IMR-90 (cell line): ENCODE results near the gene NDUFS7. TPM values are rescaled to one million over a fixed set of nuclear protein-coding genes. Genes with fewer than 3 reads are reported as not detected.

Experiments used
- ATAC-seq: fragments of 200-7000 bp; cut with Tn5 transposase; 2 replicates; pipeline ENCODE4 v1.9.1; 2020; ENCODE audit warnings: low read depth, mild to moderate bottlenecking, moderate library complexity
- BruUV-seq: library from RNA; stranded (reverse); fragments of 400-500 nt; replicated peaks from 2 replicates; lab custom pipeline; 2021; lab: Mats Ljungman, UMichigan
- CTCF ChIA-PET: fragments of 300-600 bp; formaldehyde crosslinking; extraction: SDS; loops from one replicate; lab custom pipeline; 2021; ENCODE audit warnings: antibody characterized with exemption; lab: Yijun Ruan, JAX
- POLR2A ChIA-PET: fragments of 300-600 bp; sonication (Branson Sonifier 250); formaldehyde crosslinking; loops from one replicate; lab custom pipeline; 2022; ENCODE audit warnings: antibody characterized with exemption; ENCODE audit not compliant: unreplicated experiment; lab: Charles Lee
- DNase-seq: peaks from one replicate; pipeline ENCODE4 v3.0.0; 2013
- H2AFZ ChIP-seq: replicated peaks from 2 replicates; pipeline ENCODE3; 2013; ENCODE audit warnings: low read length, mild to moderate bottlenecking; ENCODE audit not compliant: poor library complexity
- H2AK5ac ChIP-seq: 2 replicates; pipeline ENCODE4 v1.6.1; 2013; ENCODE audit warnings: low read depth, low read length, inconsistent platforms
- H2AK9ac ChIP-seq: replicated peaks from 2 replicates; pipeline ENCODE3; 2013; ENCODE audit warnings: mild to moderate bottlenecking, low read depth, low read length, moderate library complexity; ENCODE audit not compliant: poor library complexity
- H2BK120ac ChIP-seq: 2 replicates; pipeline ENCODE4 v1.6.1; 2013; ENCODE audit warnings: low read depth, low read length, inconsistent platforms
- H2BK15ac ChIP-seq: 3 replicates; pipeline ENCODE4 v1.6.1; 2013; ENCODE audit warnings: low read depth, low read length, inconsistent platforms
- H2BK20ac ChIP-seq: 2 replicates; pipeline ENCODE4 v1.6.1; 2013; ENCODE audit warnings: low read depth, mild to moderate bottlenecking, inconsistent platforms, low read length, moderate library complexity
- H2BK5ac ChIP-seq: 2 replicates; pipeline ENCODE4 v1.6.1; 2013; ENCODE audit warnings: mild to moderate bottlenecking, low read depth, low read length, inconsistent platforms; ENCODE audit not compliant: poor library complexity, severe bottlenecking
- H3K14ac ChIP-seq: replicated peaks from 2 replicates; pipeline ENCODE4 v1.6.1; 2013; ENCODE audit warnings: low read depth, low read length, inconsistent platforms
- H3K18ac ChIP-seq: 2 replicates; pipeline ENCODE4 v1.6.1; 2013; ENCODE audit warnings: low read depth, low read length, control low read depth
- H3K23ac ChIP-seq: 2 replicates; pipeline ENCODE4 v1.6.1; 2013; ENCODE audit warnings: low read depth, low read length, inconsistent platforms
- H3K27ac ChIP-seq: 2 replicates; pipeline ENCODE4 v1.5.1; 2013; ENCODE audit warnings: mild to moderate bottlenecking, control low read depth, low read length; ENCODE audit not compliant: insufficient read depth
- H3K27me3 ChIP-seq: 2 replicates; pipeline ENCODE4 v1.6.1; 2013; ENCODE audit warnings: low read length; ENCODE audit not compliant: control insufficient read depth, insufficient read depth
- H3K36me3 ChIP-seq: 2 replicates; pipeline ENCODE4 v1.6.1; 2013; ENCODE audit warnings: low read length, mixed read lengths; ENCODE audit not compliant: control insufficient read depth, insufficient read depth
- H3K4ac ChIP-seq: 2 replicates; pipeline ENCODE4 v1.6.1; 2013; ENCODE audit warnings: low read depth, low read length, inconsistent platforms
- H3K4me1 ChIP-seq: 2 replicates; pipeline ENCODE4 v1.6.1; 2013; ENCODE audit warnings: low read length, mixed read lengths; ENCODE audit not compliant: control insufficient read depth, insufficient read depth
- H3K4me2 ChIP-seq: 2 replicates; pipeline ENCODE4 v1.6.1; 2013; ENCODE audit warnings: low read depth, mild to moderate bottlenecking, control low read depth, low read length, moderate library complexity
- H3K4me3 ChIP-seq: 2 replicates; pipeline ENCODE4 v1.5.1; 2013; ENCODE audit warnings: low read depth, mild to moderate bottlenecking, control low read depth, low read length, moderate library complexity; ENCODE audit not compliant: insufficient read depth
- H3K56ac ChIP-seq: 2 replicates; pipeline ENCODE4 v1.6.1; 2013; ENCODE audit warnings: low read length, inconsistent platforms; ENCODE audit not compliant: insufficient read depth; ENCODE audit errors: extremely low read depth
- H3K79me1 ChIP-seq, 2 experiments: 2 replicates each; pipeline ENCODE4 v1.6.1; 2013; ENCODE audit warnings: low read length in 2 of 2, inconsistent platforms in 1 of 2, low read depth in 1 of 2
- H3K9ac ChIP-seq: 2 replicates; pipeline ENCODE4 v1.6.1; 2013; ENCODE audit warnings: low read depth, low read length, control low read depth
- H3K9me1 ChIP-seq: 2 replicates; pipeline ENCODE4 v1.6.1; 2013; ENCODE audit warnings: low read length, inconsistent platforms; ENCODE audit not compliant: insufficient read depth
- H3K9me3 ChIP-seq: 2 replicates; pipeline ENCODE4 v1.6.1; 2013; ENCODE audit warnings: low read length; ENCODE audit not compliant: control insufficient read depth, insufficient read depth
- H4K20me1 ChIP-seq: 2 replicates; pipeline ENCODE4 v1.6.1; 2013; ENCODE audit warnings: low read length, inconsistent platforms; ENCODE audit not compliant: insufficient read depth
- H4K5ac ChIP-seq: 2 replicates; pipeline ENCODE4 v1.6.1; 2013; ENCODE audit warnings: mild to moderate bottlenecking, low read depth, low read length, control low read depth
- H4K8ac ChIP-seq, 2 experiments: 2 replicates each; pipeline ENCODE4 v1.6.1; 2013; ENCODE audit warnings: low read depth in 2 of 2, low read length in 2 of 2, control low read depth in 1 of 2, inconsistent platforms in 1 of 2
- H4K91ac ChIP-seq: 2 replicates; pipeline ENCODE4 v1.6.1; 2013; ENCODE audit warnings: low read depth, low read length, inconsistent platforms; ENCODE audit not compliant: insufficient read depth
- BHLHE40 ChIP-seq: fragments of 150-350 bp; IDR thresholded peaks from 2 replicates; pipeline ENCODE4 v1.6.1; 2016; ENCODE audit warnings: mild to moderate bottlenecking, low read depth, low read length
- CEBPB ChIP-seq: IDR thresholded peaks from 2 replicates; pipeline ENCODE4 v1.6.1; 2012; ENCODE audit warnings: low read depth, low read length, improper control_type of control experiment
- CHD1 ChIP-seq: IDR thresholded peaks from 2 replicates; pipeline ENCODE4 v1.6.1; 2012; ENCODE audit warnings: low read depth, low read length, improper control_type of control experiment
- MAFK ChIP-seq: IDR thresholded peaks from 2 replicates; pipeline ENCODE4 v1.6.1; 2012; ENCODE audit warnings: low read depth, low read length, improper control_type of control experiment
- MAZ ChIP-seq: IDR thresholded peaks from 2 replicates; pipeline ENCODE4 v1.6.1; 2012; ENCODE audit warnings: low read depth, mild to moderate bottlenecking, low read length, improper control_type of control experiment, moderate library complexity, borderline replicate concordance
- MXI1 ChIP-seq: IDR thresholded peaks from 2 replicates; pipeline ENCODE4 v1.6.1; 2012; ENCODE audit warnings: low read depth, mild to moderate bottlenecking, low read length, moderate library complexity, borderline replicate concordance
- NFE2L2 ChIP-seq: fragments of 150-350 bp; IDR thresholded peaks from 2 replicates; pipeline ENCODE4 v1.6.1; 2016; ENCODE audit warnings: low read depth, mild to moderate bottlenecking, low read length
- POLR2A ChIP-seq: IDR thresholded peaks from 2 replicates; pipeline ENCODE4 v1.6.1; 2012; ENCODE audit warnings: mild to moderate bottlenecking, low read depth, low read length
- RAD21 ChIP-seq: IDR thresholded peaks from 2 replicates; pipeline ENCODE4 v1.6.1; 2012; ENCODE audit warnings: low read length, improper control_type of control experiment
- RCOR1 ChIP-seq: IDR thresholded peaks from 2 replicates; pipeline ENCODE4 v1.6.1; 2012; ENCODE audit warnings: mild to moderate bottlenecking, low read length, improper control_type of control experiment; ENCODE audit not compliant: insufficient replicate concordance
- RFX5 ChIP-seq: IDR thresholded peaks from 2 replicates; pipeline ENCODE4 v1.8.0; 2012; ENCODE audit warnings: low read depth, mild to moderate bottlenecking, low read length, moderate library complexity
- WGBS, 2 experiments: methylation state at CpG; one replicate each; pipeline versions ENCODE4 v1.1.5 to v1.1.7; 2013; ENCODE audit warnings: missing lambda C conversion rate in 2 of 2; ENCODE audit not compliant: insufficient read length in 1 of 2; ENCODE audit errors: extremely low coverage in 2 of 2; 5-methylcytosine and 5-hydroxymethylcytosine counted together
- dilution Hi-C: fragments of 300-500 bp; cut with HindIII; formaldehyde crosslinking; loops from one replicate; pipeline ENCODE4 v1.14.3; 2018; ENCODE audit warnings: low sequenced_read_pairs; ENCODE audit not compliant: unreplicated experiment
- in situ Hi-C: fragments of 300-500 bp; cut with MboI; formaldehyde crosslinking; loops from 3 replicates; pipeline ENCODE4 v1.14.3; 2019; ENCODE audit warnings: low sequenced_read_pairs, inconsistent platforms, mixed read lengths
- intact Hi-C: fragments of 100-400 bp; cut with micrococcal nuclease; formaldehyde crosslinking; loops from 2 replicates; pipeline ENCODE4 v1.10.0; 2022
- polyA plus RNA-seq, 3 experiments: library from polyadenylated mRNA; depleted of rRNA; stranded (reverse); fragments of >200 nt; gene quantifications; 2 replicates each; pipeline ENCODE4 v1.2.3, GENCODE V29; 2012; ENCODE audit warnings: low replicate concordance in 1 of 3
- total RNA-seq: library from RNA; depleted of rRNA; stranded (reverse); fragments of >200 nt; gene quantifications from 2 replicates; pipeline ENCODE4 v1.2.3, GENCODE V29; 2012
- TF ChIP-seq, protein P1 (sequence below): fragments of 150-350 bp; IDR thresholded peaks from 2 replicates; pipeline ENCODE4 v1.6.1; 2017; ENCODE audit warnings: mild to moderate bottlenecking, antibody characterized with exemption, low read length, low read depth
- TF ChIP-seq, protein P2 (sequence below): conservative IDR thresholded peaks from 2 replicates; pipeline ENCODE4 v1.5.1; 2012; ENCODE audit warnings: mild to moderate bottlenecking, low read depth, low read length, improper control_type of control experiment
- TF ChIP-seq, protein P3 (sequence below): fragments of 150-350 bp; IDR thresholded peaks from 2 replicates; pipeline ENCODE4 v1.6.1; 2016; ENCODE audit warnings: low read depth, mild to moderate bottlenecking, low read length, moderate library complexity, borderline replicate concordance

NDUFS7 gene
- total and polyA plus RNA-seq, 2 of the 4 experiments (the other 2 are of a cell fraction) = 60.8 to 136 TPM

DNA sequence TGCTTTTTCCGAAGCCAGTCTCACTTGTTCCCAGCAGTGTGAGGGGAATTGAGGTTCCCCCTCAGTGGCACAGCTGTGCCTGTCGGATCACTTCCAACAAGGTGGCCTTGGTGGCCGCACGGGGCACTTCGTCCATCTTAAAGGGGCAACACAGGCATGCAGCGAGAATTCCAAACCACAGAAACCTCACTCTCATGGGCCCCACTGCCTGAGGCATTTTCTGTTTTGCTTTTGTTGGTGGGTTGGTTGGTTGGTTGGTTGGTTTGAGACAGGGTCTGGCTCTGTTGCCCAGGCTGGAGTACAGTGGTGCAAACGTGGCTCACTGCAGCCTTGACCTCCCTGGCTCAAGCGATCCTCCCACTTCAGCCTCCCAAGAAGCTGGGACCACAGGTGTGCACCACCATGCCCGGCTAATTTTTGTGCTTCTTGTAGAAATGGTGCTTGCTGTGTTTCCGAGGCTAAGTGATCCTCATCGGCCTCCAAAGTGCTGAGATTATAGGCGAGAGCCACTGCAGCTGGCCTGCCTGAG lies 3.7 kb upstream of the NDUFS7 start:
- Histone ChIP-seq H3K14ac (no peak overlapping the region), H3K4me3 (no peak overlapping the region), H3K9ac (no peak overlapping the region), H3K9me1 (no peaks in the 10 kb centered on the region), H3K36me3 (peaks cover 16% of the 10 kb centered on the region), H3K4me1 (no peaks in the 10 kb centered on the region), H3K23ac (no peak overlapping the region), H2BK15ac (no peak overlapping the region), H4K5ac (no peak overlapping the region), H3K18ac (no peak overlapping the region), H3K79me1 (peaks cover 9 to 19% of the 10 kb centered on the region in 2 experiments; a peak in 3 of 4 replicates), H2BK20ac (no peak overlapping the region), H2BK5ac (no peak overlapping the region), H2AK9ac (peak overlapping the region; percentile 45), H3K4me2 (no peak overlapping the region), H3K9me3 (no peaks in the 10 kb centered on the region), H4K91ac (no peak overlapping the region), H3K4ac (no peak overlapping the region), H3K56ac (no peak overlapping the region), H2AK5ac (no peak overlapping the region), H2AFZ (no peak overlapping the region), H4K20me1 (peaks cover 11% of the 10 kb centered on the region), H3K27me3 (no peaks in the 10 kb centered on the region), H2BK120ac (no peak overlapping the region), H3K27ac (no peak overlapping the region), H4K8ac (no peak overlapping the region)
- ChIA-PET CTCF (no interaction called here), POLR2A (no interaction called here)
- intact Hi-C loops (loop anchor here (2.0 kb wide), 1 partner anchor 95 kb away; the partner anchor contains the start of gene EFNA2), in situ Hi-C loops (no loop called here), dilution Hi-C loops (no loop called here)
- no peak for DNase-seq
- ATAC-seq = no peak
- no TSS peak for BruUV-seq
- TF ChIP-seq CEBPB = no peak
- TF ChIP-seq, protein P1, sequence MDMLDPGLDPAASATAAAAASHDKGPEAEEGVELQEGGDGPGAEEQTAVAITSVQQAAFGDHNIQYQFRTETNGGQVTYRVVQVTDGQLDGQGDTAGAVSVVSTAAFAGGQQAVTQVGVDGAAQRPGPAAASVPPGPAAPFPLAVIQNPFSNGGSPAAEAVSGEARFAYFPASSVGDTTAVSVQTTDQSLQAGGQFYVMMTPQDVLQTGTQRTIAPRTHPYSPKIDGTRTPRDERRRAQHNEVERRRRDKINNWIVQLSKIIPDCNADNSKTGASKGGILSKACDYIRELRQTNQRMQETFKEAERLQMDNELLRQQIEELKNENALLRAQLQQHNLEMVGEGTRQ = no peak
- TF ChIP-seq CHD1 = no peak
- no peak for TF ChIP-seq RFX5
- TF ChIP-seq POLR2A = no peak
- TF ChIP-seq, protein P2, sequence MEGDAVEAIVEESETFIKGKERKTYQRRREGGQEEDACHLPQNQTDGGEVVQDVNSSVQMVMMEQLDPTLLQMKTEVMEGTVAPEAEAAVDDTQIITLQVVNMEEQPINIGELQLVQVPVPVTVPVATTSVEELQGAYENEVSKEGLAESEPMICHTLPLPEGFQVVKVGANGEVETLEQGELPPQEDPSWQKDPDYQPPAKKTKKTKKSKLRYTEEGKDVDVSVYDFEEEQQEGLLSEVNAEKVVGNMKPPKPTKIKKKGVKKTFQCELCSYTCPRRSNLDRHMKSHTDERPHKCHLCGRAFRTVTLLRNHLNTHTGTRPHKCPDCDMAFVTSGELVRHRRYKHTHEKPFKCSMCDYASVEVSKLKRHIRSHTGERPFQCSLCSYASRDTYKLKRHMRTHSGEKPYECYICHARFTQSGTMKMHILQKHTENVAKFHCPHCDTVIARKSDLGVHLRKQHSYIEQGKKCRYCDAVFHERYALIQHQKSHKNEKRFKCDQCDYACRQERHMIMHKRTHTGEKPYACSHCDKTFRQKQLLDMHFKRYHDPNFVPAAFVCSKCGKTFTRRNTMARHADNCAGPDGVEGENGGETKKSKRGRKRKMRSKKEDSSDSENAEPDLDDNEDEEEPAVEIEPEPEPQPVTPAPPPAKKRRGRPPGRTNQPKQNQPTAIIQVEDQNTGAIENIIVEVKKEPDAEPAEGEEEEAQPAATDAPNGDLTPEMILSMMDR = no peak
- no peak for TF ChIP-seq MAZ
- no peak for TF ChIP-seq MAFK
- no peak for TF ChIP-seq RCOR1
- no peak for TF ChIP-seq NFE2L2
- TF ChIP-seq, protein P3, sequence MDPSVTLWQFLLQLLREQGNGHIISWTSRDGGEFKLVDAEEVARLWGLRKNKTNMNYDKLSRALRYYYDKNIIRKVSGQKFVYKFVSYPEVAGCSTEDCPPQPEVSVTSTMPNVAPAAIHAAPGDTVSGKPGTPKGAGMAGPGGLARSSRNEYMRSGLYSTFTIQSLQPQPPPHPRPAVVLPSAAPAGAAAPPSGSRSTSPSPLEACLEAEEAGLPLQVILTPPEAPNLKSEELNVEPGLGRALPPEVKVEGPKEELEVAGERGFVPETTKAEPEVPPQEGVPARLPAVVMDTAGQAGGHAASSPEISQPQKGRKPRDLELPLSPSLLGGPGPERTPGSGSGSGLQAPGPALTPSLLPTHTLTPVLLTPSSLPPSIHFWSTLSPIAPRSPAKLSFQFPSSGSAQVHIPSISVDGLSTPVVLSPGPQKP = no peak
- no peak for TF ChIP-seq MXI1
- no peak for TF ChIP-seq BHLHE40
- no peak for TF ChIP-seq RAD21
- WGBS, 2 experiments = no CpG with 5 or more reads among the region's 12 CpGs
